Measurements from ENCODE around the gene ZSWIM6.

- no peak for TF ChIP-seq EZH2phosphoT487 (IDR thresholded peaks at IDR 0.05; ENCODE audit: low read length)
- TF ChIP-seq CTCF (IDR thresholded peaks at IDR 0.05; ENCODE audit: low read length) = no peak
Measured at GRCh38 chr5:61354199-61354598, 22.1 kb downstream of the ZSWIM6 start.
